RWPE2 (cell line): ENCODE results near the gene BCAS1.

Experiments
- ATAC-seq: fragments of 200-7000 bp; cut with Tn5 transposase; 3 replicates; pipeline ENCODE4 v1.9.1; 2021; ENCODE audit warnings: low read depth
- DNase-seq: peaks from one replicate; pipeline ENCODE4 v3.0.0-alpha.2; 2020; ENCODE audit warnings: low spot score
- H3K27ac ChIP-seq: fragments of 450-650 bp; 2 replicates; pipeline ENCODE4 v1.5.1; 2017; ENCODE audit warnings: mild to moderate bottlenecking; ENCODE audit not compliant: poor library complexity, severe bottlenecking
- H3K27me3 ChIP-seq: fragments of 250-450 bp; sonication (Bioruptor Pico); 2 replicates; pipeline ENCODE4 v1.5.1; 2021; ENCODE audit warnings: mild to moderate bottlenecking, moderate library complexity; ENCODE audit not compliant: insufficient read depth, poor library complexity, severe bottlenecking
- H3K36me3 ChIP-seq: fragments of 250-450 bp; sonication (Bioruptor Pico); 2 replicates; pipeline ENCODE4 v1.5.1; 2020; ENCODE audit warnings: low read depth, mild to moderate bottlenecking, moderate library complexity
- H3K4me1 ChIP-seq: fragments of 250-450 bp; sonication (Bioruptor Pico); 2 replicates; pipeline ENCODE4 v1.5.1; 2021; ENCODE audit warnings: mild to moderate bottlenecking, moderate library complexity; ENCODE audit not compliant: insufficient read depth, poor library complexity, severe bottlenecking
- H3K4me3 ChIP-seq: fragments of 250-450 bp; sonication (Bioruptor Pico); 2 replicates; pipeline ENCODE4 v1.5.1; 2021; ENCODE audit warnings: mild to moderate bottlenecking, moderate library complexity; ENCODE audit not compliant: severe bottlenecking
- H3K9me3 ChIP-seq: fragments of 250-450 bp; sonication (Bioruptor Pico); 2 replicates; pipeline ENCODE4 v1.5.1; 2021; ENCODE audit warnings: mild to moderate bottlenecking, moderate library complexity; ENCODE audit not compliant: severe bottlenecking
- TF ChIP-seq, protein P1 (sequence below): fragments of 450-650 bp; IDR thresholded peaks from one replicate; pipeline ENCODE4 v1.5.1; 2017; ENCODE audit warnings: mild to moderate bottlenecking, moderate library complexity; ENCODE audit not compliant: poor library complexity, severe bottlenecking

The BCAS1 gene

DNA sequence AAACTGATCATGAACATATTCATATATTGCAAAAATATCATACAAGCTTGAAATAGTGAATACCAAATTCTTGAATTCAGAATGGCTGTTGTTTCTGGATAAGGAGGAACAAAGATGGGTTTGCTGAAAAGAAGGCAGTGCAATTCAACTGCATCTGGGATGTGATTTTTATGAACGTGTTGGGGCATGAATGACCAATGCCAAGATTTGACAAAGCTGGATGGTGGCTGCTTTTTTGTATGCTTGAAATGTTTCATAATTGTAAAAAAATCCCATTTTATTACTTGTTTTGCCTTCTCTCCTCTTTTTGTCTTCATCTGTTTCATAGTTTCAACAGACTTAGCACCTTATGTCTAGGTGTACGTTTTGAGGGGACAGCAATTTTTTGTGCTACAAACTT, 36.8 kb upstream of the BCAS1 start:
- ATAC-seq (no peak), DNase-seq (no peak)
- H3K4me3 ChIP-seq, result no peak overlapping the region
- TF ChIP-seq, protein P1, sequence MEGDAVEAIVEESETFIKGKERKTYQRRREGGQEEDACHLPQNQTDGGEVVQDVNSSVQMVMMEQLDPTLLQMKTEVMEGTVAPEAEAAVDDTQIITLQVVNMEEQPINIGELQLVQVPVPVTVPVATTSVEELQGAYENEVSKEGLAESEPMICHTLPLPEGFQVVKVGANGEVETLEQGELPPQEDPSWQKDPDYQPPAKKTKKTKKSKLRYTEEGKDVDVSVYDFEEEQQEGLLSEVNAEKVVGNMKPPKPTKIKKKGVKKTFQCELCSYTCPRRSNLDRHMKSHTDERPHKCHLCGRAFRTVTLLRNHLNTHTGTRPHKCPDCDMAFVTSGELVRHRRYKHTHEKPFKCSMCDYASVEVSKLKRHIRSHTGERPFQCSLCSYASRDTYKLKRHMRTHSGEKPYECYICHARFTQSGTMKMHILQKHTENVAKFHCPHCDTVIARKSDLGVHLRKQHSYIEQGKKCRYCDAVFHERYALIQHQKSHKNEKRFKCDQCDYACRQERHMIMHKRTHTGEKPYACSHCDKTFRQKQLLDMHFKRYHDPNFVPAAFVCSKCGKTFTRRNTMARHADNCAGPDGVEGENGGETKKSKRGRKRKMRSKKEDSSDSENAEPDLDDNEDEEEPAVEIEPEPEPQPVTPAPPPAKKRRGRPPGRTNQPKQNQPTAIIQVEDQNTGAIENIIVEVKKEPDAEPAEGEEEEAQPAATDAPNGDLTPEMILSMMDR, result no peak
- no peaks in the 10 kb centered on the region for H3K27me3 ChIP-seq
- no peaks in the 10 kb centered on the region for H3K9me3 ChIP-seq
- no peaks in the 10 kb centered on the region for H3K36me3 ChIP-seq
- H3K4me1 ChIP-seq, result peaks cover 53% of the 10 kb centered on the region
- peak overlapping the region; percentile 59 for H3K27ac ChIP-seq

DNA sequence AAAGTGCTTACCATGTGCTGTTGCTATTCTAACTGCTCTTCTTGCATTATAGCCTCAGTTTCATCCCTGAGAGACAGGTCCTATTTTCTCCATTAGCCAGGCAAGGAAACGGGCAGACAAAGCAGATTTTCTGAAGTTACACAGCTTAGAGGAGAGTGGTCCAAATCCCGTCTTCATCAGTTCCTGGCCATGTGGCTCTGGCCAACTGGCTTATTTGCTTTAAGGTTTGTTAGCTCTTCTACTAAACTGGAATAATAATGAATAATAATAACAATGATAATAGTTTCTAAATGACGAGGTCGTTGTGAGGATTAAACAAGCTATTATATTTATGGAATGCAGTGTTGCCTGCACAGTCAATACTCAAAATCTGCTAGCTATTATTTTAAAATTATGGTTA, 35.8 kb upstream of the BCAS1 start:
- TF ChIP-seq, protein P1, result no peak
- H3K9me3 ChIP-seq, result no peaks in the 10 kb centered on the region
- no peak overlapping the region for H3K4me3 ChIP-seq
- H3K36me3 ChIP-seq, result no peaks in the 10 kb centered on the region
- H3K27me3 ChIP-seq, result no peaks in the 10 kb centered on the region
- DNase-seq (no peak), ATAC-seq (no peak)
- H3K27ac ChIP-seq, result peak overlapping the region; percentile 59
- peaks cover 52% of the 10 kb centered on the region for H3K4me1 ChIP-seq

DNA sequence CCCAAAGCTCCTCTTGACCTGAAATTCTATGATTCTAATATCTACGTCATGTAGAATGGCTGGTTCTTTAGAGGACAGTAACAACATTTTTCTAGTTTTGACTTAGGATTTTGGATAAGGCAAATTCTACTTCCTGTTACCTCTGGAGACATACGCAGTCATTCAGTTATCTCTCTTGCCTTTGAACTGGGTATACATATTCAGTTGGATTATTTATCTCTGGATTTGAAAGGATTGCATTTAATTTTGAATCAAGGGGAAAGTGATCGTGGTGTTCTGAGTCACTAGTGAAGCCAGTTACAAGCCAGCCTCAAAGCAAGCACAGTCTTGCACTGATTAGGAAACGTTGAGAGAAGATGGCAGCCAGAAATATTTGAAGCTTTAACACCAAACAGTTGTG, 35.3 kb upstream of the BCAS1 start:
- TF ChIP-seq, protein P1, result no peak
- Histone ChIP-seq H3K27ac (peak overlapping the region; percentile 59), H3K27me3 (no peaks in the 10 kb centered on the region), H3K9me3 (no peaks in the 10 kb centered on the region), H3K4me3 (no peak overlapping the region), H3K4me1 (peaks cover 51% of the 10 kb centered on the region), H3K36me3 (no peaks in the 10 kb centered on the region)
- ATAC-seq (peak; percentile 81), DNase-seq (no peak)

DNA sequence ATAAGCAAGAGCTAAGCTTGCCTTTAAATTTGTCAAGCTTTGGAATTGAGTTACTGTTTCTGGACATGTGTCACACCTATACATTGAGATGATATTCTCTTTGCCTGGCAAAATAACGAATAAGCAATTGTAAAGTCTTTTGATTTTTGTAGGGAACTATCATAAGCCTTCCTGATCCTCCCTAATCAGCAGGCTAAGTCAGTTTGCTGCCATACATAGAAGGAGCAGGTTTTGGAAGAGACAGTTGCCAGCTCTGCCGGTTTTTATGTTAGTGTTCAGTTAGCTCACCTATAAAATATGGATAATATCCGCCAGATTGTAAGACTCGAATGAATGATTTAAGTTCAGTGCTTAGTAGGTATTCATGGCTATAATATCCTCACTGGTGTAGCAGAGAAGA, 34.4 kb upstream of the BCAS1 start:
- TF ChIP-seq, protein P1, result no peak
- H3K9me3 ChIP-seq, result no peaks in the 10 kb centered on the region

DNA sequence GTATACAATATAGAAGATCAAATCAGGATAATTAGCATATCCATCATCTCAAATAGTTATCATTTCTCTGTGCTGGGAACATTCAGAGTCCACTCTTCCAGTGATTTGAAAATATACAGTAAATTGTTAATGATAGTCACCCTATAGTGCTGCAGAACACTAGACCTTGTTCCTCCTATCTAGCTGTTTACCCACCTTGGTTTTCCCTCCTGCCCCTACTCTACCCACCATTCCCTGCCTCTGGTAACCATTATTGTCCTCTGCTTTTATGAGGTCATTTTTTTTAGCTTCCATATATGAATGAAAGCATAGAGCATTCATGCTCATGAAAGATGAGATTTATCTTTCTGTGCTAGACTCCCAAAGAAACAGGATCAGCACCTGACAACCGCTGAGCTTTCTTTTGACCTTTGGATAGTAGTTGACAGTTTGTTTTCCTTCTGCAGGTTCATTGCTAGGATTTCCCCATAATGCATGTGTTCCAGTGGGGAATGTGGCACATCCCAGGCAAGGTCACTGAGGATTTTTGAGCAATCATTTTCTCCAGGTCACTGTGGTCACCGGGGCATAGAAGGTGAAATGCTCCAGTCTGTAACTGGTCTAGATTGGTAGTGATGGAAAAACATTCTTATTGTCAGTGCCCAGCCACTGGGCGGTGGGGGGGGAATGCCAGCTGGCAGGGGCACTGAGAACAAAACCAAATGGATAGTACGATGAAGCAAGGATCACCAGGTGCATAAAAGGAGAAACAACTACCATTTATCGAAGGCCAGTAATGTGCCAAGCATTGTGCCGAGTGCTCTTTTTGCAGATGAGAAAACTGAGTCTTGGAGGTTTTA, 33.6 kb upstream of the BCAS1 start:
- no peak overlapping the region for H3K27ac ChIP-seq
- no peak for ATAC-seq
- no peaks in the 10 kb centered on the region for H3K27me3 ChIP-seq
- no peaks in the 10 kb centered on the region for H3K9me3 ChIP-seq
- no peak overlapping the region for H3K4me3 ChIP-seq
- peaks cover 38% of the 10 kb centered on the region for H3K4me1 ChIP-seq
- TF ChIP-seq, protein P1, result peak; percentile 83
- no peaks in the 10 kb centered on the region for H3K36me3 ChIP-seq
- no peak for DNase-seq

More for the DNA sequence above, 34.4 kb upstream of the BCAS1 start:
- Histone ChIP-seq H3K4me1 (peaks cover 43% of the 10 kb centered on the region), H3K4me3 (no peak overlapping the region), H3K27me3 (no peaks in the 10 kb centered on the region), H3K27ac (peak overlapping the region; percentile 59), H3K36me3 (no peaks in the 10 kb centered on the region)
- ATAC-seq, result no peak
- no peak for DNase-seq
